Fibroblast of lung (primary cell): ENCODE results near the gene BBX. TPM values are rescaled to one million over a fixed set of nuclear protein-coding genes. Genes with fewer than 3 reads are reported as not detected.

Source experiments
- DNase-seq, 2 donors: peaks; one replicate each; pipeline versions ENCODE4 v3.0.0 to v3.0.0-alpha.2; 2010; ENCODE audit warnings: low read depth in 2 of 2
- H2AFZ ChIP-seq: 2 replicates; pipeline ENCODE4 v1.5.1; 2012; ENCODE audit warnings: low read length, control low read depth, inconsistent platforms
- H3K27ac ChIP-seq: 2 replicates; pipeline ENCODE4 v1.5.1; 2011; ENCODE audit warnings: low read length, control low read depth; ENCODE audit not compliant: insufficient read depth
- H3K27me3 ChIP-seq: 2 replicates; pipeline ENCODE4 v1.5.1; 2011; ENCODE audit warnings: mild to moderate bottlenecking, low read length; ENCODE audit not compliant: control insufficient read depth, insufficient read depth
- H3K36me3 ChIP-seq: 2 replicates; pipeline ENCODE4 v1.5.1; 2011; ENCODE audit warnings: low read length; ENCODE audit not compliant: control insufficient read depth, insufficient read depth
- H3K4me1 ChIP-seq: 2 replicates; pipeline ENCODE4 v1.5.1; 2011; ENCODE audit warnings: low read length; ENCODE audit not compliant: control insufficient read depth, insufficient read depth; ENCODE audit errors: extremely low read depth
- H3K4me2 ChIP-seq: 2 replicates; pipeline ENCODE4 v1.5.1; 2011; ENCODE audit warnings: low read length, control low read depth; ENCODE audit not compliant: insufficient read depth; ENCODE audit errors: extremely low read depth
- H3K4me3 ChIP-seq, 4 experiments: fragments of 200-600 bp in 1 of 4; sonication (generic) in 1 of 4; replicated peaks in 1 of 4; 2 replicates each; pipeline ENCODE4 v1.5.1; 2011 to 2016; ENCODE audit warnings: low read length in 4 of 4, low read depth in 3 of 4, mild to moderate bottlenecking in 3 of 4, control low read depth in 2 of 4, inconsistent platforms in 1 of 4, mixed read lengths in 1 of 4; ENCODE audit not compliant: insufficient read depth in 1 of 4; ENCODE audit errors: control extremely low read depth in 1 of 4
- H3K79me2 ChIP-seq: 2 replicates; pipeline ENCODE4 v1.5.1; 2012; ENCODE audit warnings: mild to moderate bottlenecking, low read length, inconsistent platforms; ENCODE audit not compliant: control insufficient read depth, insufficient read depth
- H3K9ac ChIP-seq: 2 replicates; pipeline ENCODE4 v1.5.1; 2011; ENCODE audit warnings: mild to moderate bottlenecking, low read length, control low read depth; ENCODE audit not compliant: insufficient read depth
- H3K9me3 ChIP-seq: 2 replicates; pipeline ENCODE4 v1.5.1; 2012; ENCODE audit warnings: low read depth, low read length; ENCODE audit not compliant: control insufficient read depth, insufficient read depth
- H4K20me1 ChIP-seq: 2 replicates; pipeline ENCODE4 v1.5.1; 2011; ENCODE audit warnings: low read length; ENCODE audit not compliant: control insufficient read depth, insufficient read depth; ENCODE audit errors: extremely low read depth
- EZH2 ChIP-seq: IDR thresholded peaks from 2 replicates; pipeline ENCODE4 v1.5.1; 2012; ENCODE audit warnings: low read length, control low read depth, mild to moderate bottlenecking; ENCODE audit errors: missing control alignments
- polyA plus RNA-seq, 2 donors: library from polyadenylated mRNA; depleted of rRNA in 1 of 2; stranded (reverse) in 1 of 2; unstranded in 1 of 2; fragments of >200 nt; gene quantifications; 2 replicates each; pipeline ENCODE4 v1.2.1, GENCODE V29; 2011 to 2012; ENCODE audit warnings: missing spikeins in 1 of 2
- total RNA-seq: library from RNA; depleted of rRNA; stranded (reverse); fragments of >200 nt; gene quantifications from 2 replicates; pipeline ENCODE4 v1.2.1, GENCODE V29; 2014
- TF ChIP-seq, protein P1 (sequence below), 2 donors: IDR thresholded peaks in 1 of 2; conservative IDR thresholded peaks in 1 of 2; 1 replicate in 1 of 2; 2 replicates in 1 of 2; pipeline ENCODE4 v1.5.1; 2011 to 2012; ENCODE audit warnings: low read length in 2 of 2, control low read depth in 1 of 2, inconsistent platforms in 1 of 2, low read depth in 1 of 2, mild to moderate bottlenecking in 1 of 2

Gene BBX
- total and polyA plus RNA-seq, 2 donors (not counting 1 experiment from before 2014, with no cell fraction given): 50.0 to 71.2 TPM

DNA sequence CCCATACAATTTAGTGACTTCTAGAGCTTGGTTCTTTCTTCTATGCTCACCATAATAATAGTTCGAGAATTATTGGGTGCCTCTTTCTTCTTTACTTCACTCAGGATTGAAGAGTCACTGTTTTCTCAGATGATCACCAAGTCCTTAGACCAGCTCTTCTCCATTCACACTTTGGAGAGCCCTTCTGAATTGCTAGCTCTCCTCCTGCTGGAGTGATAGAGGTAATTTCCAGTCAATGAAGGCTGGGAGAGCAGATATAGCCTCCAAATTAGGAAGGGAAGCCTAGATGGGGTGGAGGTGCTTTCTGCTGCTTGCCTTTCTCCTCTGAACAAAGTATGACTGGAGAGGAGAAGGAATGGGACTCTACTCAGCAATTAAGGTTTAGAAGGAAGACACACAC, 10.7 kb upstream of the BBX start:
- no peaks in the 10 kb centered on the region for H3K36me3 ChIP-seq
- no peaks in the 10 kb centered on the region for H3K79me2 ChIP-seq
- no peak overlapping the region for H3K27ac ChIP-seq
- peaks cover 3% of the 10 kb centered on the region for H3K27me3 ChIP-seq
- H3K4me3 ChIP-seq: no peak overlapping the region
- H2AFZ ChIP-seq: no peak overlapping the region
- TF ChIP-seq, protein P1, sequence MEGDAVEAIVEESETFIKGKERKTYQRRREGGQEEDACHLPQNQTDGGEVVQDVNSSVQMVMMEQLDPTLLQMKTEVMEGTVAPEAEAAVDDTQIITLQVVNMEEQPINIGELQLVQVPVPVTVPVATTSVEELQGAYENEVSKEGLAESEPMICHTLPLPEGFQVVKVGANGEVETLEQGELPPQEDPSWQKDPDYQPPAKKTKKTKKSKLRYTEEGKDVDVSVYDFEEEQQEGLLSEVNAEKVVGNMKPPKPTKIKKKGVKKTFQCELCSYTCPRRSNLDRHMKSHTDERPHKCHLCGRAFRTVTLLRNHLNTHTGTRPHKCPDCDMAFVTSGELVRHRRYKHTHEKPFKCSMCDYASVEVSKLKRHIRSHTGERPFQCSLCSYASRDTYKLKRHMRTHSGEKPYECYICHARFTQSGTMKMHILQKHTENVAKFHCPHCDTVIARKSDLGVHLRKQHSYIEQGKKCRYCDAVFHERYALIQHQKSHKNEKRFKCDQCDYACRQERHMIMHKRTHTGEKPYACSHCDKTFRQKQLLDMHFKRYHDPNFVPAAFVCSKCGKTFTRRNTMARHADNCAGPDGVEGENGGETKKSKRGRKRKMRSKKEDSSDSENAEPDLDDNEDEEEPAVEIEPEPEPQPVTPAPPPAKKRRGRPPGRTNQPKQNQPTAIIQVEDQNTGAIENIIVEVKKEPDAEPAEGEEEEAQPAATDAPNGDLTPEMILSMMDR (conservative IDR thresholded peaks at IDR 0.05 in 1 of 2, IDR thresholded peaks at IDR 0.05 in 1 of 2; ENCODE audit: low read depth in 1 of 2, low read length in 2 of 2): no peak
- TF ChIP-seq EZH2: no peak
- H4K20me1 ChIP-seq: no peaks in the 10 kb centered on the region
- no peak for DNase-seq
- H3K9me3 ChIP-seq: no peaks in the 10 kb centered on the region
- H3K4me1 ChIP-seq: no peaks in the 10 kb centered on the region
- H3K4me2 ChIP-seq: no peak overlapping the region
- H3K9ac ChIP-seq: no peak overlapping the region

DNA sequence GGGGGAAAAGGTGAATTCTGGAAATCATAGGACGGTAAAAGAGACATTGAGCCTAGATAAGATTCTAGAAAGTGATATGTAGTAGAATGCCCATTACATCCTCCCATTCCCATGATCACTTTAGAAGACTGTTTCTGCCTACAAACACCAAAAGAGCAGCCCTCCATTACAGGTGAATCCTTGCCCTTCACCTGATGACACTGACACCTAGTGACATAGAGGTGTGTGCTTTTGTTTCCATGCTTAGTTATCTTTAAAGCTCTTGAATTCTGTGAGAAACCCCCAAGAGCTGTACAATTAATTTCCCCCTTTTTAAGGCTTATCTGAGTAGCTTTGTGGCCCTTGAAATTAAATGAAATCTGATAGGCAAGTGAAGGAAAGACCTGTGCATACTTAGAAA, 8.3 kb upstream of the BBX start:
- H4K20me1 ChIP-seq: no peaks in the 10 kb centered on the region
- peaks cover 3% of the 10 kb centered on the region for H3K27me3 ChIP-seq
- H3K79me2 ChIP-seq: no peaks in the 10 kb centered on the region
- H2AFZ ChIP-seq: no peak overlapping the region
- no peaks in the 10 kb centered on the region for H3K4me1 ChIP-seq
- no peak overlapping the region for H3K9ac ChIP-seq
- H3K27ac ChIP-seq: no peak overlapping the region
- H3K36me3 ChIP-seq: no peaks in the 10 kb centered on the region
- no peak overlapping the region for H3K4me3 ChIP-seq
- H3K9me3 ChIP-seq: no peaks in the 10 kb centered on the region
- H3K4me2 ChIP-seq: no peak overlapping the region
- DNase-seq: no peak
- TF ChIP-seq EZH2: no peak
- TF ChIP-seq, protein P1 (conservative IDR thresholded peaks at IDR 0.05 in 1 of 2, IDR thresholded peaks at IDR 0.05 in 1 of 2; ENCODE audit: low read depth in 1 of 2, low read length in 2 of 2): no peak

DNA sequence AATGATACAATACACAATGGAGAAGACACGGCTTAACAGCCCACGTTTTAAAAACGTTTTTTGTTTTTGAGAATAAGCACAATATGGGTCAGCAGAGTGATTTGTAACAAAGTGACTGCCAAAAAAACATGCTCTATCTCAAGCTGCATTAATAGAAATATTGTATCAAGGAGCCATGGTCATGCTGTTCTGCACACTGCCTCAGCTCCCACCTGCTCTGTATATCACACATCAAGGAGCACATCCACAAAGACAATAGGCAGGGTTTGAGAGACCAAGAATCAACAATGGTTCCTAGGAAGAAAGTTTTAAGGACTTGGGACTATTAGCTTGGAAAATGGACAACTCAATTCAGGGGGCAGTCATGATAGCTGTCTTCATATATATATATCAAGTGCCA, 6.3 kb upstream of the BBX start:
- Histone ChIP-seq H2AFZ (no peak overlapping the region), H3K9me3 (no peaks in the 10 kb centered on the region), H3K4me2 (no peak overlapping the region), H3K4me3 (no peak overlapping the region), H3K79me2 (no peaks in the 10 kb centered on the region), H3K36me3 (no peaks in the 10 kb centered on the region), H3K4me1 (no peaks in the 10 kb centered on the region), H4K20me1 (no peaks in the 10 kb centered on the region), H3K27me3 (no peaks in the 10 kb centered on the region), H3K9ac (no peak overlapping the region), H3K27ac (no peak overlapping the region)
- DNase-seq: no peak
- TF ChIP-seq, protein P1 (conservative IDR thresholded peaks at IDR 0.05 in 1 of 2, IDR thresholded peaks at IDR 0.05 in 1 of 2; ENCODE audit: low read depth in 1 of 2, low read length in 2 of 2): no peak
- no peak for TF ChIP-seq EZH2
